HEK293 (cell line): ENCODE data around the gene SMAD4.

Experiments
- CTCF ChIA-PET: fragments of 350-600 bp; formaldehyde crosslinking; extraction: SDS; loops from one replicate; lab custom pipeline; 2021; ENCODE audit warnings: antibody characterized with exemption; lab: Yijun Ruan, JAX
- POLR2A ChIA-PET: fragments of 300-600 bp; formaldehyde crosslinking; extraction: SDS; loops from one replicate; lab custom pipeline; 2020; ENCODE audit warnings: antibody characterized with exemption, inconsistent platforms; lab: Yijun Ruan, JAX
- H3K27ac ChIP-seq: fragments of 200-500 bp; sonication (Bioruptor generic); 2 replicates; pipeline ENCODE4 v1.5.1; 2014; ENCODE audit warnings: low read depth, low read length, control low read depth, inconsistent platforms; ENCODE audit errors: extremely low read depth
- H3K36me3 ChIP-seq, 2 experiments: fragments of 200-500 bp in 1 of 2; sonication (Bioruptor generic) in 1 of 2; 1 replicate in 1 of 2; 2 replicates in 1 of 2; pipeline ENCODE4 v1.5.1; 2014 to 2017; ENCODE audit warnings: inconsistent platforms in 2 of 2, low read length in 2 of 2; ENCODE audit not compliant: control insufficient read depth in 2 of 2, insufficient read depth in 1 of 2
- H3K4me1 ChIP-seq: fragments of 200-500 bp; sonication (Bioruptor generic); 2 replicates; pipeline ENCODE4 v1.5.1; 2014; ENCODE audit warnings: mild to moderate bottlenecking, low read length, inconsistent platforms; ENCODE audit not compliant: control insufficient read depth, insufficient read depth
- H3K4me3 ChIP-seq: 2 replicates; pipeline ENCODE4 v1.5.1; 2011; ENCODE audit warnings: low read depth, mild to moderate bottlenecking, control low read depth, low read length, moderate library complexity
- H3K9me3 ChIP-seq: fragments of 200-500 bp; sonication (Bioruptor generic); 2 replicates; pipeline ENCODE4 v1.5.1; 2014; ENCODE audit warnings: low read depth, low read length, inconsistent platforms; ENCODE audit not compliant: control insufficient read depth, insufficient read depth
- FEZF1 ChIP-seq: fragments of 450-650 bp; formaldehyde crosslinking; IDR thresholded peaks from 2 replicates; pipeline ENCODE4 v1.5.1; 2016; ENCODE audit warnings: missing biosample characterization, missing genetic modification characterization
- GLIS1 ChIP-seq: fragments of 450-650 bp; formaldehyde crosslinking; IDR thresholded peaks from 2 replicates; pipeline ENCODE4 v1.5.1; 2016; ENCODE audit warnings: missing biosample characterization, missing genetic modification characterization
- IKZF3 ChIP-seq: fragments of 450-650 bp; IDR thresholded peaks from 2 replicates; pipeline ENCODE4 v1.5.0; 2018; ENCODE audit warnings: missing biosample characterization, mild to moderate bottlenecking, missing genetic modification characterization, moderate library complexity
- PRDM4 ChIP-seq: fragments of 450-650 bp; formaldehyde crosslinking; IDR thresholded peaks from 2 replicates; pipeline ENCODE4 v1.5.1; 2017; ENCODE audit warnings: missing biosample characterization, missing genetic modification characterization
- PRDM6 ChIP-seq: fragments of 450-650 bp; formaldehyde crosslinking; IDR thresholded peaks from 2 replicates; pipeline ENCODE4 v1.5.1; 2017; ENCODE audit warnings: missing biosample characterization, missing genetic modification characterization
- SCRT2 ChIP-seq: fragments of 450-650 bp; formaldehyde crosslinking; IDR thresholded peaks from 2 replicates; pipeline ENCODE4 v1.5.1; 2016; ENCODE audit warnings: missing biosample characterization, missing genetic modification characterization
- TCF7L2 ChIP-seq: IDR thresholded peaks from 2 replicates; pipeline ENCODE4 v1.6.1; 2011; ENCODE audit warnings: low read depth, mild to moderate bottlenecking, inconsistent platforms, low read length, moderate library complexity, borderline replicate concordance
- ZEB2 ChIP-seq: fragments of 450-650 bp; formaldehyde crosslinking; IDR thresholded peaks from 2 replicates; pipeline ENCODE4 v1.5.1; 2016; ENCODE audit warnings: missing biosample characterization, missing genetic modification characterization
- ZIC2 ChIP-seq: fragments of 450-650 bp; formaldehyde crosslinking; IDR thresholded peaks from 2 replicates; pipeline ENCODE4 v1.5.1; 2016; ENCODE audit warnings: missing biosample characterization, missing genetic modification characterization
- ZNF23 ChIP-seq: fragments of 450-650 bp; formaldehyde crosslinking; IDR thresholded peaks from 2 replicates; pipeline ENCODE4 v1.5.1; 2016; ENCODE audit warnings: missing biosample characterization, missing genetic modification characterization, borderline replicate concordance
- ZNF274 ChIP-seq, 2 experiments: fragments of 200-500 bp in 1 of 2; fragments of 450-650 bp in 1 of 2; sonication (Bioruptor generic) in 1 of 2; formaldehyde crosslinking in 1 of 2; IDR thresholded peaks; 2 replicates each; pipeline versions ENCODE4 v1.5.1 to v1.6.1; 2014 to 2016; ENCODE audit warnings: borderline replicate concordance in 1 of 2, inconsistent platforms in 1 of 2, low read length in 1 of 2, missing biosample characterization in 1 of 2, missing genetic modification characterization in 1 of 2
- ZNF324 ChIP-seq: fragments of 450-650 bp; formaldehyde crosslinking; IDR thresholded peaks from 2 replicates; pipeline ENCODE4 v1.5.1; 2016; ENCODE audit warnings: missing biosample characterization, missing genetic modification characterization
- ZNF335 ChIP-seq: fragments of 450-650 bp; formaldehyde crosslinking; conservative IDR thresholded peaks from 2 replicates; pipeline ENCODE4 v1.5.1; 2016; ENCODE audit warnings: missing biosample characterization, missing genetic modification characterization
- ZNF366 ChIP-seq: fragments of 450-650 bp; formaldehyde crosslinking; conservative IDR thresholded peaks from 2 replicates; pipeline ENCODE4 v1.5.1; 2016; ENCODE audit warnings: missing biosample characterization, missing genetic modification characterization
- ZNF37A ChIP-seq: fragments of 450-650 bp; IDR thresholded peaks from 2 replicates; pipeline ENCODE4 v1.5.1; 2018; ENCODE audit warnings: missing biosample characterization, missing genetic modification characterization
- ZNF473 ChIP-seq: fragments of 450-650 bp; formaldehyde crosslinking; IDR thresholded peaks from 2 replicates; pipeline ENCODE4 v1.5.1; 2017; ENCODE audit warnings: missing biosample characterization, missing genetic modification characterization
- ZNF501 ChIP-seq: fragments of 450-650 bp; formaldehyde crosslinking; IDR thresholded peaks from 2 replicates; pipeline ENCODE4 v1.5.1; 2016; ENCODE audit warnings: missing biosample characterization, missing genetic modification characterization
- ZNF529 ChIP-seq: fragments of 450-650 bp; formaldehyde crosslinking; IDR thresholded peaks from 2 replicates; pipeline ENCODE4 v1.5.1; 2017; ENCODE audit warnings: missing genetic modification characterization, missing biosample characterization; ENCODE audit not compliant: insufficient replicate concordance
- ZNF580 ChIP-seq: fragments of 450-650 bp; formaldehyde crosslinking; IDR thresholded peaks from 2 replicates; pipeline ENCODE4 v1.5.1; 2016; ENCODE audit warnings: missing biosample characterization, missing genetic modification characterization
- ZNF600 ChIP-seq: fragments of 450-650 bp; formaldehyde crosslinking; IDR thresholded peaks from 2 replicates; pipeline ENCODE4 v1.5.1; 2016; ENCODE audit warnings: missing biosample characterization, missing genetic modification characterization
- ZNF664 ChIP-seq: fragments of 450-650 bp; formaldehyde crosslinking; IDR thresholded peaks from 2 replicates; pipeline ENCODE4 v1.5.1; 2016; ENCODE audit warnings: missing biosample characterization, missing genetic modification characterization

SMAD4 gene

GRCh38 chr18:51039138-51040112, 9.4 kb downstream of the SMAD4 start:
- H3K4me3 ChIP-seq = no peak overlapping the region
- ChIA-PET POLR2A (interaction anchor here (0.7 to 8.7 kb wide), 4 partner anchors 10 to 885 kb away, joined by 3 to 60 read pairs (median 6); partner anchors contain the start of genes ME2 and SMAD4), CTCF (interaction anchor here (0.6 to 3.5 kb wide), 5 partner anchors 11 to 220 kb away, joined by 3 to 28 read pairs (median 3); no protein-coding TSS in a partner anchor)
- H3K36me3 ChIP-seq = peaks cover 0 to under 1% of the 10 kb centered on the region in 2 experiments
- TF ChIP-seq ZNF501 (tag by site-specific recombination) = no peak
- peak; percentile 80; the same call in 1 of the 2 replicates for TF ChIP-seq PRDM6 (tag by site-specific recombination)
- H3K27ac ChIP-seq = no peak overlapping the region
- peaks cover 67% of the 10 kb centered on the region for H3K4me1 ChIP-seq
- H3K9me3 ChIP-seq = no peaks in the 10 kb centered on the region

GRCh38 chr18:51041677-51042352, 11.8 kb downstream of the SMAD4 start:
- TF ChIP-seq ZNF473 (tag by site-specific recombination) (no peak), ZNF23 (tag by site-specific recombination) (no peak), TCF7L2 (no peak), ZNF324 (tag by site-specific recombination) (no peak), ZNF529 (no peak), ZNF501 (tag by site-specific recombination) (no peak)
- Histone ChIP-seq H3K27ac (no peak overlapping the region), H3K4me3 (no peak overlapping the region), H3K9me3 (no peaks in the 10 kb centered on the region), H3K36me3 (no peaks in the 10 kb centered on the region; a peak in 1 of 3 replicates), H3K4me1 (peaks cover 57% of the 10 kb centered on the region)
- CTCF ChIA-PET = interaction anchor here (0.5 to 1.6 kb wide), 5 partner anchors 74 to 228 kb away, joined by 3 to 7 read pairs (median 3); partner anchors contain the start of genes ELAC1 and ME2
- POLR2A ChIA-PET = interaction anchor here (1.5 to 8.7 kb wide), 2 partner anchors 12 to 163 kb away, joined by 5 to 60 read pairs; partner anchors contain the start of genes ME2 and SMAD4

GRCh38 chr18:51044928-51045585, 15.0 kb downstream of the SMAD4 start:
- POLR2A ChIA-PET = interaction anchor here (8.7 kb wide), 1 partner anchor 15 kb away, joined by 60 read pairs; the partner anchor contains the start of gene SMAD4
- 0 out of 2 replicates have a peak overlapping the region, but pooled peaks have one; percentile 30 for H3K27ac ChIP-seq
- peaks cover 29% of the 10 kb centered on the region for H3K4me1 ChIP-seq
- no peak overlapping the region for H3K4me3 ChIP-seq
- CTCF ChIA-PET = interaction anchor here (0.7 to 2.8 kb wide), 2 partner anchors 37 to 225 kb away, joined by 3 to 12 read pairs; partner anchors contain the start of gene MRO
- H3K9me3 ChIP-seq = no peaks in the 10 kb centered on the region
- peaks cover 11 to 30% of the 10 kb centered on the region in 2 experiments for H3K36me3 ChIP-seq
- TF ChIP-seq IKZF3 (peak; percentile 25; the same call in 1 of the 2 replicates), ZNF600 (no peak), SCRT2 (peak; percentile 48; the same call in 1 of the 2 replicates), ZIC2 (tag by site-specific recombination) (0 out of 2 replicates have a peak, but pooled peaks have one; percentile 8), ZNF37A (tag by site-specific recombination) (no peak), FEZF1 (peak; percentile 69), GLIS1 (peak; percentile 59), ZNF335 (tag by site-specific recombination) (no peak), ZNF664 (tag by site-specific recombination) (no peak), ZNF274 (IDR thresholded peaks at IDR 0.05; ENCODE audit: low read length) (no peak), ZNF274 (tag by site-specific recombination; IDR thresholded peaks at IDR 0.05; ENCODE audit: borderline replicate concordance) (no peak), ZNF580 (tag by site-specific recombination) (0 out of 2 replicates have a peak, but pooled peaks have one; percentile 41), ZEB2 (tag by site-specific recombination) (0 out of 2 replicates have a peak, but pooled peaks have one; percentile 27), ZNF366 (tag by site-specific recombination) (peak; percentile 50; the same call in 1 of the 2 replicates), PRDM4 (peak; percentile 69)
